ENCODE measurements around the gene CBX2.

The CBX2 gene

DNA sequence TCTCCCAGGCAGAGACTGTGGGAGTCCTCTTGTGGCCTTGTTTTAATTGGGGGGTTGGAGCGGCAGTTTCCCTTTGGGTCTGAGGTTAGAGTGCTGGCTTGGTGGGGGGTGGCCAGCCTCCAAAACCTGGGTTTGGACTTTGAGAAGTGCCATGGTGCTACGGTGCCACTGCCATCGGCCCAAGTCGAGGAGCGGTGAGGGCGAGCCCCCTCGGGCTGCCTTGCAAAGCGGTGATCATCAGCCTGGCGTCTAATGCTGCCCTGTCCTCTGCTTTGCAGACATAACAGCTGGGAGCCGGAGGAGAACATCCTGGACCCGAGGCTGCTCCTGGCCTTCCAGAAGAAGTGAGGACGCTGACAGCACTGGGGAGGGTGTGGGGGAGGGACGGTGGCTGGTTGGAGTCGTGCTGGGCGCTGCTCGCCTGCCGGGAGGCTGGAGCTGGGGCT lies 1.2 kb downstream of the CBX2 start:
- TF ChIP-seq, protein P1, sequence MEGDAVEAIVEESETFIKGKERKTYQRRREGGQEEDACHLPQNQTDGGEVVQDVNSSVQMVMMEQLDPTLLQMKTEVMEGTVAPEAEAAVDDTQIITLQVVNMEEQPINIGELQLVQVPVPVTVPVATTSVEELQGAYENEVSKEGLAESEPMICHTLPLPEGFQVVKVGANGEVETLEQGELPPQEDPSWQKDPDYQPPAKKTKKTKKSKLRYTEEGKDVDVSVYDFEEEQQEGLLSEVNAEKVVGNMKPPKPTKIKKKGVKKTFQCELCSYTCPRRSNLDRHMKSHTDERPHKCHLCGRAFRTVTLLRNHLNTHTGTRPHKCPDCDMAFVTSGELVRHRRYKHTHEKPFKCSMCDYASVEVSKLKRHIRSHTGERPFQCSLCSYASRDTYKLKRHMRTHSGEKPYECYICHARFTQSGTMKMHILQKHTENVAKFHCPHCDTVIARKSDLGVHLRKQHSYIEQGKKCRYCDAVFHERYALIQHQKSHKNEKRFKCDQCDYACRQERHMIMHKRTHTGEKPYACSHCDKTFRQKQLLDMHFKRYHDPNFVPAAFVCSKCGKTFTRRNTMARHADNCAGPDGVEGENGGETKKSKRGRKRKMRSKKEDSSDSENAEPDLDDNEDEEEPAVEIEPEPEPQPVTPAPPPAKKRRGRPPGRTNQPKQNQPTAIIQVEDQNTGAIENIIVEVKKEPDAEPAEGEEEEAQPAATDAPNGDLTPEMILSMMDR (IDR thresholded peaks at IDR 0.05; ENCODE audit: low read depth, low read length) = no peak
- H3K4me3 ChIP-seq (replicated peaks in 1 of 2; ENCODE audit: low read depth in 2 of 2, low read length in 2 of 2) = peak overlapping the region; percentile 35 to 64

DNA sequence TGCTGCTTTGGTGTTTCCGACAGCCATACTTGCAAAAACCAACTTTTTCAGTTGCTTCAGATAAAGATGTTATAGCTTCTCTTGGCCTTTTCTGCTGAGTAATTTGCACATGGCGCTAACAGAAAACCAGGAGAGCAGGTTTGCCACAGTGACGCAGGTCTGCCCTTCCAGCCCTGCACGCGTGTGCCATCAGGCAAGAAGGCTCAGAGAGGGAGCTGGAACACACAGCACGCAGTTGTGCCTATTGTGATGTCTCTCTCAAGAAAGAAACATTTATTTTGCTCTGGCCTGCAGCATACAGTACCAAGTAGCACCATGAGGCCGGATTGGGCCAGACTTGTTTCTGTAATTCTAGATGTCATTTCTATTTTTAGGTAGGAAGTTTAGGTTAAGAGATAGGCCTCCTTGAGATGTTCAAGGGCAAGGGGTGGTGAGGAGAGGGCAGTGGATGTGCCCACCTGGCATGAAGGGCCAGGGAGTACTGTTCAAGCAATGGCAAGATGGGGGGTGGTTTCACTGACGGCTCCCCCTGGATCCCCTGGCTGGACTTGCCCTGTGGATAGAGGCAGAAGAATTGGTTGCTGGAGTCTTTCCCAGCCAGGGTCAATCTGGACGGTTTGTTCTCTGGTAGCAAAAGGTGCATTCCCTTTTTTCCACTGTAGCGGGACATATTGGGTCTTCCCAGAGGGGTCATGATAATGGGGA lies 1.9 kb downstream of the CBX2 start:
- H3K4me3 ChIP-seq (replicated peaks in 1 of 2; ENCODE audit: low read depth in 2 of 2, low read length in 2 of 2) = no peak overlapping the region
- no peak for DNase-seq (ENCODE audit: low read depth in 2 of 2)
- TF ChIP-seq, protein P1 (IDR thresholded peaks at IDR 0.05; ENCODE audit: low read depth, low read length) = no peak

More for the DNA sequence above, 1.2 kb downstream of the CBX2 start:
- DNase-seq (ENCODE audit: low read depth in 2 of 2) = no peak

DNA sequence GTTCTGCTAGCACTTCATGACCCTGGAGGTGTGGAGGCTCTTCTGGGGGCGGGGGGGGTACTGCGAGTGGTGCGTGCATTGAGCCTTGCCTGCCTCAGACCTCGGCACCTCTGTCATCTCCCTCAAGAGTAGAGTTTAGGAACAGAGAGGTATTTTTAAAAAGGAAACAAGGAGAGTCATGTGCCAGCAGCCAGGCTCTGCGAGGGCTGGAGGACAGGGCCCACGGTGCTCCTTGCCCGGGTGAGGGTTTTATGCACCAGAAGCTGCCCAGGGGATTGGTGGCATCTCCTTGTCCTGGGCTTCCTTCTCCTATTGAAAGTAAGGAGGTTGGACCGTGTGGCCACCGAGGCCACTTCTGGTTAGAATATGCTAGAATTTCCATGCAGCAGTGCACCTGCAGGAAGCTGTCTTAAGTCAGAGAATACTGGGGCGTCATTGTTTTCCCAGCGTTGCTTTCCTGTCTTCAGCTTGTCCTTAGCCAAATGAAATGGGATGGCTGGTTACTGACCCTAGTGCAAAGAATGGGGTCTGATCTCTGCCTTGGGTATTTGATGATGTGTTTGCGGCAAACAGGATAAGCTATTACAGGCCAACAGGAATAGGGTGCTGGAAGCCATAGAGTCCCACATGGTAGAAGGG lies 3.2 kb downstream of the CBX2 start:
- H3K4me3 ChIP-seq (replicated peaks in 1 of 2; ENCODE audit: low read depth in 2 of 2, low read length in 2 of 2) = no peak overlapping the region
- TF ChIP-seq, protein P1 (IDR thresholded peaks at IDR 0.05; ENCODE audit: low read depth, low read length) = no peak
- no peak for DNase-seq (ENCODE audit: low read depth in 2 of 2)

DNA sequence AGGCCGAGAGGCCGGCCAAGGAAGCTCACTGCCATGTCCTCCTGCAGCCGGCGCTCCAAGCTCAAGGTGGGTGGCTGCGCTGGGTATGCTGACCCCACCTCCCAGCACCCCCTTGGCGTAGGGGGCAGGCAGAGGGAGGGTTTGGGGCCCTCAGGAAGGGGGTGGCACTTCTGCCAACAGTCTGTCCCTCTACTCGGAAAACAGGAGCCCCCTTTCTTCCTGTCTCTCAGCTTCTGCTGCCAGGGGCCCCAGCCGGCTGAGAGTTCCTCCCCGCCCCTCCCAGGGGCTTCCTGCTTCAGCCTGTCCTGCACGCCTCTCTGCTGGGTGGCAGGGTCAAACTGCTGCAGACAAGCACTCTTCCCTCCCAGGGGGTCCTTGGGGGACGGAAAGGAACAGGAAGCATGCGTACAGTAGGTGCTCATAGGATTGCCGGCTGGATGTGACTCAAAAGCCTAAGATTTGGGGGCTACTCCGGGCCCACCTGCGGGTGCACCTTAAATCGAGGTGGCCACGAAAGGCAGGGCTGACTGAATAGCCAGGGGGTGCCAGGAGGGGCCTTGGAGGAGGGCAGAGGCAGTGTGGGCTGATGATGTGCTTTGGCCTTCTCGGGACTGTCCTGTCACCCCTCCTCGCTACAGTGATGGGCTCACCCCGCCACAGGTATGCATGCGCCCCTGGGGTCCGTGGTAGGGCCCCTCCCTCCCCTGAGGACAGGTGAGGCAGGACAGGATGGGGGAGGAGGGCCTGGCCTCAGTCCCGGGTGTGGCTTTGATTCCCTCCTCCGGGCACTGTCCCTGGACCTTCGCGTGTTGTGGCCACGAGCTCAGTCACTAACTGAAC lies 4.0 kb downstream of the CBX2 start:
- TF ChIP-seq, protein P1 (IDR thresholded peaks at IDR 0.05; ENCODE audit: low read depth, low read length) = no peak
- no peak overlapping the region for H3K4me3 ChIP-seq (replicated peaks in 1 of 2; ENCODE audit: low read depth in 2 of 2, low read length in 2 of 2)
- no peak for DNase-seq (ENCODE audit: low read depth in 2 of 2)

DNA sequence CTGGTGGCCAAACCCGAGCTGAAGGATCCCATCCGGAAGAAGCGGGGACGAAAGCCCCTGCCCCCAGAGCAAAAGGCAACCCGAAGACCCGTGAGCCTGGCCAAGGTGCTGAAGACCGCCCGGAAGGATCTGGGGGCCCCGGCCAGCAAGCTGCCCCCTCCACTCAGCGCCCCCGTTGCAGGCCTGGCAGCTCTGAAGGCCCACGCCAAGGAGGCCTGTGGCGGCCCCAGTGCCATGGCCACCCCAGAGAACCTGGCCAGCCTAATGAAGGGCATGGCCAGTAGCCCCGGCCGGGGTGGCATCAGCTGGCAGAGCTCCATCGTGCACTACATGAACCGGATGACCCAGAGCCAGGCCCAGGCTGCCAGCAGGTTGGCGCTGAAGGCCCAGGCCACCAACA lies 5.9 kb downstream of the CBX2 start:
- DNase-seq (ENCODE audit: low read depth in 2 of 2) = no peak
- TF ChIP-seq, protein P1 (IDR thresholded peaks at IDR 0.05; ENCODE audit: low read depth, low read length) = no peak
- no peak overlapping the region for H3K4me3 ChIP-seq (replicated peaks in 1 of 2; ENCODE audit: low read depth in 2 of 2, low read length in 2 of 2)

DNA sequence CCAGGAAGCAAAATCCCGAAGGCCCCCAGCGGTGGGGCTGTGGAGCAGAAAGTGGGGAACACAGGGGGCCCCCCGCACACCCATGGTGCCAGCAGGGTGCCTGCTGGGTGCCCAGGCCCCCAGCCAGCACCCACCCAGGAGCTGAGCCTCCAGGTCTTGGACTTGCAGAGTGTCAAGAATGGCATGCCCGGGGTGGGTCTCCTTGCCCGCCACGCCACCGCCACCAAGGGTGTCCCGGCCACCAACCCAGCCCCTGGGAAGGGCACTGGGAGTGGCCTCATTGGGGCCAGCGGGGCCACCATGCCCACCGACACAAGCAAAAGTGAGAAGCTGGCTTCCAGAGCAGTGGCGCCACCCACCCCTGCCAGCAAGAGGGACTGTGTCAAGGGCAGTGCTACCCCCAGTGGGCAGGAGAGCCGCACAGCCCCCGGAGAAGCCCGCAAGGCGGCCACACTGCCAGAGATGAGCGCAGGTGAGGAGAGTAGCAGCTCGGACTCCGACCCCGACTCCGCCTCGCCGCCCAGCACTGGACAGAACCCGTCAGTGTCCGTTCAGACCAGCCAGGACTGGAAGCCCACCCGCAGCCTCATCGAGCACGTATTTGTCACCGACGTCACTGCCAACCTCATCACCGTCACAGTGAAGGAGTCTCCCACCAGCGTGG lies 6.5 kb downstream of the CBX2 start:
- H3K4me3 ChIP-seq (replicated peaks in 1 of 2; ENCODE audit: low read depth in 2 of 2, low read length in 2 of 2) = no peak overlapping the region
- DNase-seq (ENCODE audit: low read depth in 2 of 2) = no peak
- TF ChIP-seq, protein P1 (IDR thresholded peaks at IDR 0.05; ENCODE audit: low read depth, low read length) = no peak

All from cardiac fibroblast (primary cell).